Measurements from ENCODE around the gene DNAJC11. TPM values are rescaled to one million over a fixed set of nuclear protein-coding genes. Genes with fewer than 3 reads are reported as not detected.

Gene DNAJC11
- total and polyA plus RNA-seq, 2 experiments from 2014 or later, result 28.9 to 40.6 TPM

DNA sequence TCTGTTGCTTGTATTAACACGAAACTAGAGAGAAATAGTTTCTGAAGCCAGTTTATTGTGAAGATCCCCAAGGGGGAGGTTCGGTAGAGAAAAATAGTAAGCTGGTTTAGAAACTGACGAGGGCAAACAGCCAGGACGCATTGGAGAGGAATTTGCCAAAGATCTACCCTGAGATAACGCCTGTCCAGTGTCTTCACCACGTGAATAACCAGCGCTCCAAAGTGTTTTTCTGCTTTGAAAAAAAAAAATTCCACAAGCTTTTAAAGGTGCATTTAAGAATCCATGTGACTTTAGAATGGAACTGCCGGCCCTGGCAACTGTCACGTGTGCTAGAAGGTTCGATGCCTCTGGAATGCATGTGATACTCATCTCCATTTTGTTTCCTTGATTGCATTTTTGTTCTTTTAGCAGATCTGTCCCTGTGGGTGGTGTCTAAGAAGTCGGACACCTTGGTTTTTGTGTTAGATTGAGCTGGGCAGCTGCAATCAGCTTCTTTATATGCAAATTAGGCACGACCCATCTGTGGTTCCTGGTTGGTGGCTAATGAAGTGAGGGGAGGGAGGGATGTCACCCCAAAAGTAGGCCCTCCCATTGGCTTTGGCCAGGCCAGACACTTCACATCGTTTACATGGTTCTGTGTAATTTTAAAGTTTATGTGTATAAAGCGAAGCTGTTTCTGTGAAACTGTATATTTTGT lies 78.2 kb downstream of the DNAJC11 start:
- H3K27me3 ChIP-seq (replicated peaks; ENCODE audit: insufficient read depth), result no peaks in the 10 kb centered on the region
- no peak overlapping the region for H3K4me2 ChIP-seq (ENCODE audit: unreplicated experiment)
- TF ChIP-seq EZH2phosphoT487 (IDR thresholded peaks at IDR 0.05; ENCODE audit: insufficient read depth, low read depth) (no peak), EZH2 (IDR thresholded peaks at IDR 0.05; ENCODE audit: insufficient read depth, poor library complexity, severe bottlenecking) (no peak)
- H3K9me2 ChIP-seq (ENCODE audit: insufficient read depth), result no peaks in the 10 kb centered on the region
- H3K9ac ChIP-seq, result no peak overlapping the region
- H3K9me3 ChIP-seq (ENCODE audit: low read depth), result no peaks in the 10 kb centered on the region
- in situ Hi-C loops (cut with MboI), result no loop called here
- peaks cover 8% of the 10 kb centered on the region for H3K36me3 ChIP-seq (ENCODE audit: low read depth)
- no peaks in the 10 kb centered on the region for H3K4me1 ChIP-seq (ENCODE audit: insufficient read depth)
- no peak overlapping the region for H3K27ac ChIP-seq
- 82 to 87% methylated on average over 14 of the region's 14 CpGs for WGBS, 2 experiments (ENCODE audit: low coverage in 1 of 2, low lambda C conversion rate in 2 of 2, missing lambda C conversion rate in 2 of 2)
- H3K79me2 ChIP-seq (ENCODE audit: insufficient read depth), result peaks cover 90% of the 10 kb centered on the region
- H4K20me1 ChIP-seq (ENCODE audit: insufficient read depth), result no peaks in the 10 kb centered on the region
- no peak overlapping the region for H2AFZ ChIP-seq
- peaks cover 30% of the 10 kb centered on the region for H3F3A ChIP-seq (ENCODE audit: insufficient read depth)
- no peak for DNase-seq
- H3K4me3 ChIP-seq, result no peak overlapping the region

DNA sequence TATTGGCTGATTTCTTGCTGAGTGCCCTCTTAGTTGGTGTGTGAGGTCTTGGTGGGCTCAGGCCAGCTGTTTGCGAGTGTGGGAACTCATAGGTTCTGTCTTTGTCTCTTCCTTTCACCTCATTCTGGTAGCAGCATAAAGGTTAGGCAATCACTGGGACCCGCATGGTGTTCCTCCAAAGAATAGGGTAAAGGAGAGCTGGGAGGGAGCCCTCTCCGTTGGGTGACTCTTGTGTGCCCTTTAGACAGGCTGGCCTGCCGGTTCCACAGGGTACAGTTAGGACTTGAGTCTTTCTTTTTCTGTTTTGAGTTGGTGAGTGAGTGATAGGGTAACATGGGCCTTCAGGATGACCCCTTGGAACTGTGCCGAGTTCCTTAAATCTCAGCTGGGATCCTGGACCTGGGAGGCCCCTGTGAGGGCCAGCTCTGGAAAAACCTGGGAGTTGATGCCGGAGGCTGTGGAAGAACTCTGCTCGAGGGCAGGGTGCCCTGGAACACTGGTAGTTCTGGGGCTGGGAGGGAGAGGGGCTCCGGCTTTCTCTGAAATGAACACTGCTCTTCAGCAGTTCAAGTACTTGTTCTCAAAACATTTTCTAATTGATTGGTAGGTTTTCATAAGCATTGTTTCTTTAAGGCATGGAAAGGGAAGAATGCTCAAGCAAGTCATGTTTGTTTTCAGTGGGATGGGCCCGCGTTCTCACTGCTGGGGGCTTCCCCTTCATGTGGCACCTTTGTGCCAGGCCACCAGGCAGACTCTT lies 79.0 kb downstream of the DNAJC11 start:
- H3K4me2 ChIP-seq (ENCODE audit: unreplicated experiment), result no peak overlapping the region
- peaks cover 30% of the 10 kb centered on the region for H3F3A ChIP-seq (ENCODE audit: insufficient read depth)
- no peaks in the 10 kb centered on the region for H3K9me2 ChIP-seq (ENCODE audit: insufficient read depth)
- WGBS, 2 experiments (ENCODE audit: low coverage in 1 of 2, low lambda C conversion rate in 2 of 2, missing lambda C conversion rate in 2 of 2), result 87 to 89% methylated on average over 10 of the region's 10 CpGs
- H3K79me2 ChIP-seq (ENCODE audit: insufficient read depth), result peaks cover 90% of the 10 kb centered on the region
- H3K9ac ChIP-seq, result no peak overlapping the region
- in situ Hi-C loops (cut with MboI), result no loop called here
- no peaks in the 10 kb centered on the region for H3K27me3 ChIP-seq (replicated peaks; ENCODE audit: insufficient read depth)
- H3K4me1 ChIP-seq (ENCODE audit: insufficient read depth), result no peaks in the 10 kb centered on the region
- TF ChIP-seq EZH2 (IDR thresholded peaks at IDR 0.05; ENCODE audit: insufficient read depth, poor library complexity, severe bottlenecking), result no peak
- no peak for TF ChIP-seq EZH2phosphoT487 (IDR thresholded peaks at IDR 0.05; ENCODE audit: insufficient read depth, low read depth)
- peaks cover 8% of the 10 kb centered on the region for H3K36me3 ChIP-seq (ENCODE audit: low read depth)
- H3K9me3 ChIP-seq (ENCODE audit: low read depth), result no peaks in the 10 kb centered on the region
- H2AFZ ChIP-seq, result no peak overlapping the region
- no peak overlapping the region for H3K27ac ChIP-seq
- DNase-seq, result no peak
- H3K4me3 ChIP-seq, result no peak overlapping the region
- no peaks in the 10 kb centered on the region for H4K20me1 ChIP-seq (ENCODE audit: insufficient read depth)

DNA sequence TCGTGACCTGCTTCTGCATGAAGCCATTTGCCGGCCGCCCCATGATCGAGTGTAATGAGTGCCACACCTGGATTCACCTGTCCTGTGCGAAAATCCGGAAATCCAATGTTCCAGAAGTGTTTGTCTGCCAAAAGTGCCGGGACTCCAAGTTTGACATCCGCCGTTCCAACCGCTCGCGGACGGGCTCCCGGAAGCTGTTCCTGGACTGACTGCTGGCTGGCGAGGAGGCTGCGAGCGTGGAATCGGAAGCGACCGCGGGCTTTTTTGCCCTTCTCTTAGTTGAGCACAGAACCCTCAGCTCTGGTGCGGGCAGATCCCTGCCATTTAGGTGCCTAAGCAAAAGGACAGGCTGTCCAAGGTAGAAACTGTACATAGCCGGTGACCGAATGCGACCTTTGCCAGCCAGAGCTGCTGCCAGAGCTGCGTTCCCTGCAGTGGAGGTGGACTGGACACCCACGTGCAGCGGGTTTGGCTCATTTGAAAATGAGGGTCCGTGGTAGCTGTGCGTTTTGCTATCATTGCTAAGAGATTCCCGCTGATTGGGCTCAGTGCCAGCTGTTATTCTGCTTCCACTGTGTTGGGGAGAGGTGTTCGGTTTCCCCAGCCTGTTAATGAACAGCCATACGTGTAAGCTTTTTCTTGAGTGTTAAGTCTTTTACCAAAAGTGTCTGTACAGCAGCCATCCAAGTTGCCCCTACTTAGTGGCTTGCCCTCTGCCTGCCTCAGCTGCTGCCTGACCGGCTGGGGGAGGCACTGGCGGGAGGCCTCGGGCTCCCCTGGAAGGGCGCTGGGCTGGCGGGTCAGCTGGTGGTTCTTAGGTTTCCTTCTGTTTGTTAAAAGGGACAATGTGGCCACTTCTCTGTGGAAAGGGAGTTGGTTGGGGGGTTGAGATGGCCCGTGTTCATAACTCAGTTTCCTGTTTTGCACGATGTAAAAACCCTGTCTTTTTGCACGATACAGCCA lies 79.9 kb downstream of the DNAJC11 start:
- DNase-seq, result no peak
- in situ Hi-C loops (cut with MboI), result no loop called here
- TF ChIP-seq EZH2 (IDR thresholded peaks at IDR 0.05; ENCODE audit: insufficient read depth, poor library complexity, severe bottlenecking), result no peak
- TF ChIP-seq EZH2phosphoT487 (IDR thresholded peaks at IDR 0.05; ENCODE audit: insufficient read depth, low read depth), result no peak
- no peak overlapping the region for H3K27ac ChIP-seq
- H3F3A ChIP-seq (ENCODE audit: insufficient read depth), result peaks cover 30% of the 10 kb centered on the region
- H3K9me2 ChIP-seq (ENCODE audit: insufficient read depth), result no peaks in the 10 kb centered on the region
- 0 out of 2 replicates have a peak, but pooled peaks cover 3% of the 10 kb centered on the region for H3K4me1 ChIP-seq (ENCODE audit: insufficient read depth)
- no peak overlapping the region for H2AFZ ChIP-seq
- no peak overlapping the region for H3K4me2 ChIP-seq (ENCODE audit: unreplicated experiment)
- WGBS, 2 experiments (ENCODE audit: low coverage in 1 of 2, low lambda C conversion rate in 2 of 2, missing lambda C conversion rate in 2 of 2), result 86 to 88% methylated on average over 41 of the region's 41 CpGs
- no peak overlapping the region for H3K9ac ChIP-seq
- H3K79me2 ChIP-seq (ENCODE audit: insufficient read depth), result peaks cover 90% of the 10 kb centered on the region
- peaks cover 8% of the 10 kb centered on the region for H3K36me3 ChIP-seq (ENCODE audit: low read depth)
- no peak overlapping the region for H3K4me3 ChIP-seq
- no peaks in the 10 kb centered on the region for H3K27me3 ChIP-seq (replicated peaks; ENCODE audit: insufficient read depth)
- H3K9me3 ChIP-seq (ENCODE audit: low read depth), result no peaks in the 10 kb centered on the region
- H4K20me1 ChIP-seq (ENCODE audit: insufficient read depth), result no peaks in the 10 kb centered on the region

- Histone ChIP-seq H3K9ac (no peak overlapping the region), H2AFZ (no peak overlapping the region), H3K9me2 (ENCODE audit: insufficient read depth) (no peaks in the 10 kb centered on the region), H3F3A (ENCODE audit: insufficient read depth) (peaks cover 28% of the 10 kb centered on the region), H3K4me1 (ENCODE audit: insufficient read depth) (0 out of 2 replicates have a peak, but pooled peaks cover 8% of the 10 kb centered on the region), H3K27me3 (replicated peaks; ENCODE audit: insufficient read depth) (no peaks in the 10 kb centered on the region), H3K36me3 (ENCODE audit: low read depth) (peaks cover 8% of the 10 kb centered on the region), H4K20me1 (ENCODE audit: insufficient read depth) (no peaks in the 10 kb centered on the region), H3K27ac (no peak overlapping the region), H3K79me2 (ENCODE audit: insufficient read depth) (peaks cover 91% of the 10 kb centered on the region), H3K9me3 (ENCODE audit: low read depth) (no peaks in the 10 kb centered on the region), H3K4me3 (no peak overlapping the region), H3K4me2 (ENCODE audit: unreplicated experiment) (no peak overlapping the region)
- in situ Hi-C loops (cut with MboI), result no loop called here
- TF ChIP-seq EZH2phosphoT487 (IDR thresholded peaks at IDR 0.05; ENCODE audit: insufficient read depth, low read depth) (no peak), EZH2 (IDR thresholded peaks at IDR 0.05; ENCODE audit: insufficient read depth, poor library complexity, severe bottlenecking) (no peak)
- no peak for DNase-seq
- 87 to 97% methylated on average over 4 of the region's 4 CpGs for WGBS, 2 experiments (ENCODE audit: low coverage in 1 of 2, low lambda C conversion rate in 2 of 2, missing lambda C conversion rate in 2 of 2)
Observed at GRCh38 chr1:6619045-6619444, 82.6 kb downstream of the DNAJC11 start.
